Measurements from ENCODE around the gene APLN.

APLN gene

GRCh38 chrX:129661369-129661768 lies 6.6 kb upstream of the APLN start:
- DNase-seq (ENCODE audit: low spot score): no peak

GRCh38 chrX:129659861-129660260 lies 5.1 kb upstream of the APLN start:
- DNase-seq (ENCODE audit: low spot score): no peak

- DNase-seq (ENCODE audit: low spot score): no peak
Observed at GRCh38 chrX:129659141-129659540, 4.4 kb upstream of the APLN start.

- no peak for DNase-seq (ENCODE audit: low spot score)
Observed at GRCh38 chrX:129658429-129658828, 3.7 kb upstream of the APLN start.

GRCh38 chrX:129655547-129656249 lies 942 bp upstream of the APLN start:
- peak; percentile 39 for DNase-seq (ENCODE audit: low spot score)

- DNase-seq (ENCODE audit: low spot score): no peak
Observed at GRCh38 chrX:129653971-129654651, 645 bp downstream of the APLN start.

DNA sequence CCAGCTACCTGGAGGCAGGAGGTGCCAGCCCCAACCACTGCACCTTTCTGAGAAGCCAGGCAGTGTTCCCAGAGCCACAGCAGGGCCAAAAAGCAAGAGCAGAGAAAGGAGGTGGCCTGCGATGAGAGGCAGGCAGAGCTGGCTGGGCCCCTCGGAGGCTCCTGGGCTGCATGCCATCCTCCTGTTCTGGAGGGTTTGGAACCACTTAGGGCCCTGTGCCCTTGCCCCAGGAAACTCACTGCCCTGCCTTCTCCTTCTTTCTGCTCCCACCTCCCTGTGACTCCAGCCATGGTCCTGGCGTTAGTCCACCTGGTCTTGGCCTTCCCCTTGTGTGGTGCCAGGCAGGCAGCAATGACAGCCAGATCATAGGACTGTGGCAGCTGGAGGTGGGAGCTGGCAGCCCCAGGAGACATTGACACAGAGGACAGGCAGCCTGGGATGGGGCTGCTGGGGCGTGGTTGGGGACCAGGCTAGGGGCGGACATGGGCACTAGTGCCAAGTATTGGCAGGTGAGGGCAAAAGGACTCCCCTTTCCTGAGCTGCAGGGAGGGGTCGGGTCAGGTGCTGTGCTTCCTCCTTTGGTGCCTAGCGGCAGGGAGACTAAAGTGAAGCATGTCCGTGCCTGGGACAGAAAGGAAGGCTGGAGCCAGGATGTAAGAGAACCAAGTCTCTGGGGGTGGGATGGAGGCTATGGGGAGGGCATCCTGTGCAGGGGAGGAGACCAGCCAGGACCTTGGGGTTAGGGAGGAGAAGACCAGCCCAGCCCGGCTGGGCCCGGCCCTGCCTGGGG lies 1.4 kb downstream of the APLN start:
- peak; percentile 56 for DNase-seq (ENCODE audit: low spot score)

DNA sequence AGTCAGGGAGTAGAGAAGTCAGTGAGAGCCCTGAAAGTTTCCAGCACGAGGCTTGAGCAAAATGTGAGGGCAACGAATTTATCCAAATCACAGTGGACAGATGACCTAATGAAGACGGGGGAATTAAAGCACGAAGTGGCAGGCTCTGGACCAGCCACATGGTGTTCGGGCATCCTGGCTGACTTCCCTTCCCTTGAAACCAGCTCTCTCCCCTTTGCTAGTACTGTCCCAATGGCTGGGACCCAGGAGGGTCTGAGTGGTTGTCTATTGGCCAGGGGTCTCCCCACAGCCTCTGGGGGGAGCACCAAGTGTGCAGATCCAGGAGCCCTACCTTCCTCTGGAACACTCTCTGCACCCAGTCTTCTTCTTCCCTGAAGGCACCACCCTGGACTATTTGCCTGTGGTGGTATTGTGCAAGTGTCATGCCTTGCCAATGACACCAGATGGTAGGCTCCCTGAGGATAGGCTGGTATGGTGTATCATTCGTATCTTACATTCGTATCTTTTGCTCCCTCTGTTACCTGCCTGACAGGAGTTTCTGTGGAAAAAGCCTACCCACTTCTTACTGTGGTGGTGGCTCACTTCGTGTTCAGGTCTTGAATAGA lies 2.1 kb downstream of the APLN start:
- DNase-seq (ENCODE audit: low spot score): peak; percentile 56

- peak; percentile 42 for DNase-seq (ENCODE audit: low spot score)
Observed at GRCh38 chrX:129651756-129652564, 2.8 kb downstream of the APLN start.

- no peak for DNase-seq (ENCODE audit: low spot score)
Observed at GRCh38 chrX:129650821-129651510, 3.8 kb downstream of the APLN start.

DNA sequence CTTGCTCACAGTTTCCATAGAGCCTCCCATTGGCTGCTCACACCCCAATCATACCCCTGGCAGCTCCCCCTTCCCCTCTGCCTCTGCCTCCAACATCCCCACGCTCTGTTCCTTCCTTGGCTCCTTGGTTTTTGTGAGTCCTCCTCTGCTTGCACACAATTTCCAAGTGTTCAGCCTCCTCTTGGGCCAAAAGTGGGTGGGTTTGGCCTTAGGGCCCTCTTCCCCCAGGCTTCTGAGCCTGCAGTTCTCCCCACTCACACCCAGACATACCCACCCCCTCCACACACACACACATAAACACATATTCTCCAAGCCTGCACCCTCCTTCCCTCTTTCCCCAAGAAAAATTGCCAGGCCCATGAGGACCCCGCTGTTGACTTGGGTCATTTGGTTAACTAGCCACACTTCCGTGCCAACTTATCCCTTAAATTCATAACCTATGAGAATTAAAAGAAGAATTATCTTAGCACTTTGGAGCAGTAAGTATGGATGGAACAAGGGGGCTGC lies 4.5 kb downstream of the APLN start:
- no peak for DNase-seq (ENCODE audit: low spot score)

DNA sequence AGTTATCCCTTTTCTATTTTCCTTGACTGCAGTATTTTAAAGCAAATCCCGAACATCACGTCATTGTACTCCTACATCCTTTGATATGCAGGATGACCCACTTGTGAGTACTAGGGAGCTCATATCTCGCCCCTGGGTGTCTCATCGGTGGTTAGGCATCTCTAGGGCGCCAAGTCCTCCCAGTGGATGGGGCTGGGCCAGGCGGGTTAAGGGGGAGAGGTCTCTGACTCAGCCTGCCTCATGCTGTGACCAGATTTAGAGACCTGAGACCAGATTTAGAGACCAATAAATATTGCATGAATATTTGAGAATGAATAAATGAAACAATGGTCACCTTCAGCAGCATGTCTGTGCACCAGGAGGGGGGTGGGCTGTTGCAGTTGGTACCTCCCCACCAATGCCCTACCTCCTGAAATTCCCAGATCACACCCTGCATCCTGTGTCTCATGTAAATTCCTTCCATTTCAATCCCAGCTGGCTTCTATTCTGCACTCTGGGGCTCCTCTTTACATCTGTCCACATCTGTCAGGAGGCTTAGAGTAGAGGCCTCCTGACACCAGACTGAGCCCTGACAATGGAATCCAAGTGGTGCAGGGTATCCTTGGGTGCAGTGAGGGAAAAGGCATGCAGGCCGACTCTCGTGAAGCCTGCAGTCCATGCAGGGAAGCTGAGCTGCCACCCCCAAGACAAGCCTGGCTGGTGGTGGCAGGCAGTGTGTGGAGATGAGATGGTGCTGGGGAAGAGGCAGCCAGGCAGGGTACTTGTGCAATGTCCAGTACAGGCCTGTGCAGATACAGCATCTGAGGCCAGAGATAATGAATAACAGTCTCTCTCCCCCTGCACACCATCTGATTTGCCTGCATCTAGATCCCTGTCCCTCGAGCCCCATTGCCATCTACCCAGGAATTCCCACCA lies 5.2 kb downstream of the APLN start:
- DNase-seq (ENCODE audit: low spot score): no peak

DNA sequence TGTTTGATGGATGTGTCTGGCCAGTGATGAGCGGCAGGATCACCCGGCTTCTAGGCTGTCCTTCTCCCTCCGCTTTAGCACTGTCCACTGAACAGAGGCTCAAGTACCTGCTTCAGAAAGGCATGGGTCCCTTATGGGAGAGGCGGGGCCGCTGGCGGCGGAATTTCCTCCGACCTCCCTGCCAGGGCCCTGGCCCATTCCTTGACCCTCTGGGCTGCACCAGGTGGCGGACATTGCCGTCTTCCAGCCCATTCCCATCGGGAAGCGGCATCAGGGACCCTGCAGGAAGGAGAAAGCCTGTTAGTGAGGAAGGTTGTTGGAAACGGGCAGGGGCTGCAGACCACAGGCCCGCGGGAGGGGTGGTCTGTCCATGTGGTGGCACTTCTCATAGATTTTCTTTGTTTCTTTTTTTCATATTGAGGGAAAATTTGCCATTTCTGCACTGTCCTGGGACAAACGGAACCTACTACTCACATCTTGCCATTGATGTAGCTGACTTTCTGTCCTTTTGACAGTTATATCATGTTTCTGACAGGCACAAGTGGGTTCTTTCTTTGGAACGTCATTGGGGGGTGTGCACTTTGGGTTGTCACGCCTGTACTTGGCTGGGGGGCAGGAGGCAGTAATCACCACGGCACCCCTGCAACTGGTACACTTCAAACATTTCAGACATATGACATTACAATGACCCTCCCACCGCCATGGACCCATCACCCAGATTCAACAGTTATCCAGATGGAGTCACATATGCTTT lies 6.1 kb downstream of the APLN start:
- DNase-seq (ENCODE audit: low spot score): no peak

DNA sequence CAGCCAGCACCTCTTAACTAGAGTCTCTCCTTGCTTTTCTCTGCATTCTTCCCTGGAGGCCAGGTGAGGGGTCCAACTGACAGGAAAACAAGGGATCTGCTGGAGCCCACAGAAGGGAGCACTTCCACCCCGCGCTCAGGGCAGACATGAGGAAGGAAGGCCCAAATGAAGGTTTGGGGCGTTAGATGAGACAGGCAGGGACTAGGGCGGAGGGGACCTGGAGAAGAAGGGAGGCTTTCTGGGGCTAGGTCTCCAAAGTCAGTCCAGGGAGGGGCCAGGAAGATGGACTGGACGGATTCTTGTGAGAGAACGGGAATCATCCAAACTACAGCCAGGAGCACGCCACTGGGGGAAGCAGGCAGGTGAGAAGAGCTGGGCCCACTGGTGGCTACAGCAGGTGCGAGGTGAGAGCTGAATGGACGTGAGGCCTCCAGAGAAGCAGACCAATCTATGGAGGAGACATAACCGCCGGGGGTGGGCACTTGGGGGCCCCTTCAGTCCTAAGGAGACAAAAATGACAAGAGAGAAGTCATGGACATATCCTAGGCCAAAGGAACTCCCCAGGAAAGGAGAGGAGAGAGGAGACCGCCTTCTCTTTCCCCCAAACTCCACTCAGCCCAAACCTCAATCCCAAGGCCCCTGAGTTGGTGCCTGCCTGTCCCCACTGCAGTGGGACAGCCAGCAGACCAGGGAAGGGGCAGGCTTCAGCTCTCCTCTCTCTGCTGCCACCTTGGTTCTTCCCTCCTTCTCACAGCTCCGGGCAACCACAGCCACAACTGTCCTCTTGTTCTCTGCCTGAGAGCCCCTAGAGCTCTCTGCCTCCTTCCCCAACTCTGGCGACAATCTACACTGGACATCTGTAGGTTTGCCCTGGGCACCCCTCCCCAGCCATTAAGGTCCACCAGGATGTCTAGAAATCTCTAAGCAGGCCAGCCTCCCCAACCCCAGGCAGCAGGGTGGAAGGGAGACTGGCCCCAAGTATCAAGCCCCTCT lies 7.0 kb downstream of the APLN start:
- DNase-seq (ENCODE audit: low spot score): no peak

GRCh38 chrX:129646566-129647417 lies 8.0 kb downstream of the APLN start:
- DNase-seq (ENCODE audit: low spot score): no peak

DNA sequence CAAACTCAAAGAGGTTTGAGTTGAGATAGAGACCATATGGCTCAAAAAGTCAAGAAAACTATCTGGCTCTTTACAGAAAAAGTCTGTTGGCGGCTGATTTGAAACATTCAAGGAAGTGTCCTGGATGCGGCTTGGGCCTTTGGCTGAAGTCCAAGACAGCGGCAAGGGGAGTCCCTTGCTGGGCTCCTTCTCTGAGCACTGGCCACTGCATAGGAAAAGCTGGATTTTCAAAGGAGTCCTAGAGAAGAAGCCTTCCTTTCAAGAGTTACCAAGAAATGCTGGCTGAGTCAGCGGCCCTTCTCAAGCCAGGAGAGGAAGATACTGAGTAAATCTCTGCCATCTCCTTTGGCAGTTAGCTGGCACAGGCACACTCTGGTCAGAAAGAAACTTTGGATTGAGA lies 12.1 kb downstream of the APLN start:
- DNase-seq (ENCODE audit: low spot score): no peak

DNA sequence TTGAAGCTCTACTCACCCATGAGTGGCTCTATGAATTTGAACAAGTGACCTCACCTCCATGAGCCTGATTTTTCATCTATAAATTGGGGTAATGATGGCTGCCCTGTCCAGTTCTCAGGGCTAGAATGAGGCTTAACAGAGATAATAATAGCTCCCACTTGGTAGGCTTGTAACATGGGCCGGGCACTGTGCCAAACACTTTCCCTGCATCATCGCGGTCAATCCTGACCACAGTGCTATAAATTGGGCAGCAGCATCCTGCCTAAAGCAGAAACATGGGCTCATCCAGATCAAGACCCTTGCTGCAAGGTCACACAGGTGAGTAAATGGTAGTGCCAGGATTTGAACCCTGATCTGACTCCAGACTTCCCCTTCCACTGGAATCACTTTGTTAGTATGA lies 12.8 kb downstream of the APLN start:
- no peak for DNase-seq (ENCODE audit: low spot score)
